Measurements from ENCODE around the gene PKN1.
"Not testable (repeated sequence)": the region's sequence is repeated elsewhere in the genome, so short reads cannot be mapped to it uniquely, and the experiment has no call there.

The PKN1 gene

GRCh38 chr19:14428882-14429416 is 4.2 kb upstream of the PKN1 start:
- DNase-seq = no peak

DNA sequence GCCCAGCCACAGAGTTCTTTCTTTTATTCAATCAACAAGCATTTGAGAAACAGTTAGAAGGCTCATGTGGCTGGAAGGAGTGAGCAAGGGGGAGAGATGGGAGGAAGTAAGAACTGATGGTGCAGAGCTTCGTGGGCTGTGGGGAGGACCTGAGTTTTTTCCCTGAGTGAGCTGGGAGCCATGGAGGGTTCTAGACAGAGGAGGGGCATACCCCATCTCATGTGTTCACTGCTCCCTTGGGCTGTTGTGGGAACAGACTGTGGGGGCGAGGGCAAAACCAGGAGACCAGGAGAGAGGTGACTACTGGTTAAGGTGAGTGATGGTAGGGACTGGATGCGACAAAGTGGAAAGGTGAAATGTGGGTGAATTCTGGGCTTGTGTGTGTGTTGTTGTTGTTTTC is 2.4 kb upstream of the PKN1 start:
- no peak for DNase-seq

- DNase-seq = peak in 9 of 56 donors; percentile 11 to 72 (median 44)
These were observed 722 bp downstream of the PKN1 start for GRCh38 chr19:14433554-14434501.

DNA sequence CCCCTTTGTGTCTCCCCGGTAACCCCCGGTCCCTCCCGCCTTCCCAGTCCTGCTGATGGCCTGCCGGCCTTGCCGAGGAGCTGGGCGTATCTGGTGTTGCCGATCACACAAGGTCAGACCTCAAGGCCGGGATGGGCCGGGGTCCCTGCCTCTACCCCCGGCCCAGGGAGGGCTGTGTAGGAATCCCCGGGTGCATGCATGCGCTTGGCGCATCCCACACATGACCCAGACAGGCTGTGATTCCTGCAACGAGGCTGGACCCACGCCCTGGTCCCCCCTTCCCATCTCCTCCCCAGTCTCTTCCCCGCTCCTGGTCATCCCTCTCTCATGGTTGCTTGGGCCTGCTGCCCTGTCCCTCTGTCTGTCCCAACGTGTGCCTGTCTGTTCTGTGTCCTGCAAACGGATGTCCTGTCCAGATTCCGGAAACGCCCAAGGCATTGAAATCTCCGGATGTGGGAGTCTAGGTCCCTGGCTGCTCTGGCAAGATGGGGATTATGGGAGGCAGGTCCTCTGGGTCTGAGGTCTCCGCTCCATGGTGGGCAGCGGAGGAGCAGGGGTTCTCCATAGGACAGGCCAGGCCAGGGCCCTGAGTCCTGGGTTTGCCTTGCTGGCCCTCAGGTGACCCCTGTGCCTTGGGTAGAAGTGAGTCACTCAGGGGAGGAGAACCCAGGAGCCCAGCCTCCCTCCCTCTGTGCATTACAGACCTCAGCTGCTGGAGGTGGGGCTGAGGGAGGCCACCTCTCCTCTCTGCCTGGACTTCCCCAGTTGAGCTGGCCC is 1.6 kb downstream of the PKN1 start:
- DNase-seq = peak in 1 of 56 donors; percentile 12

DNA sequence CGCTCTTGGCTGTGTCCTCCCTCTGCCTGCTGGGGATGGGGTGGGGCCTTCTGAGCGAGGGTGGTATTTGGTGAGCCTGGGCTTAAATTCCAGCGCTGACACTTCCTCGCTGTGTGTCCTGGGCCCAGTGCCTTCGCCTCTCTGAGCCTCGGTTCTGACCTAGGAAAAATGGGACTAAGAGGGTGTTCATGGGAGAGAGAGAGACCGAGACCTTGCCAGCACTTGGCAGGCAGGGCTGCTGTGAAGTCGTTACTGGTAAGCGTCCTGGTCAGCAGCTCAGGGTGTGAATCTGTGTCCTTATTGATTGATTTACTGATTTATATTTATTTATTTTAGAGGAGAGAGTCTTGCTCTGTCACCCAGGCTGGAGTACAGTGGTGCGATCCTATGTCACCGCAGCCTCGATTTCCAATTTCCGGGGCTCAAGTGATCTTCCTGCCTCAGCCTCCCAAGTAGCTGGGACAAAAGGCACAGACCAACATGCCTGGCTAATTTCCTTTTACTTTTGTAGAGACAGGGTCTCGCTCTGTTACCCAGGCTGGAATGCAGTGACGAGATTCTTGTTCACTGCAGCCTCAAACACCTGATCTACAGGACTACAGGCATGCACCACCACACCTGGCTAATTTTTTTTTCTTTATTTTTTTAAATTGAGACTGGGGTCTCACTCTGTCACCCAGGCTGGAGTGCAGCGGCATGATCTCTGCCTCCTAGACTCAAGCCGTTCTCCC is 2.4 kb downstream of the PKN1 start:
- DNase-seq = no peak

DNA sequence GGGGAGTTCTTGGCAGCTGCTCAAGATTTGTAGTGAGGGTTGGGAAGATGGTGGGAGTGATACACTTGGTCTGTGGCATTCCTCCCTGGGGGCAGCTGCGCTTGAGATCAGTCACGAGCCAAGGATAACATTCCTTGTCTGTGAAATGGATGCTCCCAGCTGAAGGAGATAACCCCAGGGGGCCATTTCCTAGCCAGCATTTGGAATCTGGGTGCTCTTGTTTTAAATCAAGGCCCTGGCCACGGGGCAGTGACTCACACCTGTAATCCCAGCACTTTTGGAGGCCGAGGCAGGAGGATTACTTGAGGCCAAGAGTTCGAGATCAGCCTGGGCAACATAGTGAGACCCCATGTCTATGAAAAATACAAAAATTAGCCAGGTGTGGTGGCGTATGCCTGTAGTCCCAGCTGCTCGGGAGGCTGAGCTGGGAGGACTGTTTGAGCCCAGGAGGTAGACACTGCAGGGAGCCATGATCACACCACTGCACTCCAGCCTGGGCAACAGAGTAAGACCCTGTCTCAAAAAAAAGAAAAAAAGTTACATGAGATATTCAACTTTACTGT is 4.6 kb downstream of the PKN1 start:
- DNase-seq = no peak

DNA sequence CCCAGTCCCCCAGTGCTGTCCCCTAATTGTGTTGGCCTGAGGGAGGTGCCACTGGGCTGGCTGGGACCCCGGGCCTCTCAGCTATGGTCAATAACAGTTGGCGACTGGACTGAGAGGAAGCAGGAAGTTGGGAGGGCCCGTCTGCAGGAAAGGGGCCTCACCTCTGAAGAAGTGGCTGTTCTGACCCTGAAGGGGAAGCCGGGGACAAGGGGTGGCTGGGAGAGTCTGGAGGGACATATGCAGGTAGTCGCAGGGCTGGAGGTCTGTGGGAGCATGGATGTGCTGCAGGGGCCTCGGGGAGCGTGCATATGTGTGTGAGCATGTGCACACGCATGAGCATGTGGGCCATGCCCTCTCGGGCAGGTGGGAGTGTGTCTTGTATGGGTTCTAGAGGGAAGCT is 5.9 kb downstream of the PKN1 start:
- DNase-seq = no peak

DNA sequence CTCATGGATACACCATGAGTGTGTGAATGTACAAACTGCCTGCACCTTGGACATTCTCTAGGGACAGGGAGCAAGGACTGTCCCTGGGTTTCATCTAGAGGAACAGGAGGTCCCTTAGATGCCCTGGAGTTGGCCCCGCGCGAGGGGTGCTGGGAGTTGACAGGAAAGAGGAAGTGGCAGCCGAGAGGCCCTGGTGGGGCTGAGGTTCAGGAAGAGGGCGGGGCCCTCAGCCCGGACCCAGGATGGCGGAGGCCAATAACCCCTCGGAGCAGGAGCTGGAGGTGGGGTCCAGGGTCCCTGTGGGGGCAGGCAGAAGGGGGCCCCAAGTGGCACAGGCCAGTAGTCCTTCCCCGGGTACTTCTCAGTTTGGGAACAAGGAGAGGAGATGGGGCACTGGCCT is 6.9 kb downstream of the PKN1 start:
- peak in 27 of 56 donors; percentile 4 to 59 (median 19) for DNase-seq

DNA sequence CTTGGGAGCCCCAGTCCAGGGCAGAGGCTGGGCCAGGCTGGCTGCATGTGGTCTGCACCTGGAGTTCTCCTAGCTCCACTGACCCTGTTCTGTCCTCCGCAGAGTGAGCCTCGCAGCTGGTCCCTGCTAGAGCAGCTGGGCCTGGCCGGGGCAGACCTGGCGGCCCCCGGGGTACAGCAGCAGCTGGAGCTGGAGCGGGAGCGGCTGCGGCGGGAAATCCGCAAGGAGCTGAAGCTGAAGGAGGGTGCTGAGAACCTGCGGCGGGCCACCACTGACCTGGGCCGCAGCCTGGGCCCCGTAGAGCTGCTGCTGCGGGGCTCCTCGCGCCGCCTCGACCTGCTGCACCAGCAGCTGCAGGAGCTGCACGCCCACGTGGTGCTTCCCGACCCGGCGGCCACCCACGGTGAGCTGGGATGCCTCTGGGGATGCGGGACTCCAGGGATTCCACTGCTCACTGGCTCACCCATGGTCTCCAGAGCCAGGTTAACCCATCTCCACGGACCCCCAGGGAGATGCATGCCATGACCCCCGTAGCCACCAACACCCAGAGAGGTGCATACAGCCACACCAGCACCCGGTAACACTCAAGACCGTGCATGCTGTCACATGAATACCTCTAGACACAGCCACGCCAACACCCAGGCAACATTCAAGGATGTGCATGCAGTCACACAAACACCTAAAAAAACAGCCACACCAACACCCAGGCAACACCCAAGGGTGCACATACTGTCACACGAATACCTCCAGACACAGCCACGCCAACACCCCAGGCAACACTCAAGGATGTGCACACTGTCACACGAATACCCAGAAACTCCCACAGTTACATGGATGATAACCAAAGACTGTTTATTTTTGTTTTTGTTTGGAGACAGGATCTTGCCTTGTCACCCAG is 8.2 kb downstream of the PKN1 start:
- no peak for DNase-seq

DNA sequence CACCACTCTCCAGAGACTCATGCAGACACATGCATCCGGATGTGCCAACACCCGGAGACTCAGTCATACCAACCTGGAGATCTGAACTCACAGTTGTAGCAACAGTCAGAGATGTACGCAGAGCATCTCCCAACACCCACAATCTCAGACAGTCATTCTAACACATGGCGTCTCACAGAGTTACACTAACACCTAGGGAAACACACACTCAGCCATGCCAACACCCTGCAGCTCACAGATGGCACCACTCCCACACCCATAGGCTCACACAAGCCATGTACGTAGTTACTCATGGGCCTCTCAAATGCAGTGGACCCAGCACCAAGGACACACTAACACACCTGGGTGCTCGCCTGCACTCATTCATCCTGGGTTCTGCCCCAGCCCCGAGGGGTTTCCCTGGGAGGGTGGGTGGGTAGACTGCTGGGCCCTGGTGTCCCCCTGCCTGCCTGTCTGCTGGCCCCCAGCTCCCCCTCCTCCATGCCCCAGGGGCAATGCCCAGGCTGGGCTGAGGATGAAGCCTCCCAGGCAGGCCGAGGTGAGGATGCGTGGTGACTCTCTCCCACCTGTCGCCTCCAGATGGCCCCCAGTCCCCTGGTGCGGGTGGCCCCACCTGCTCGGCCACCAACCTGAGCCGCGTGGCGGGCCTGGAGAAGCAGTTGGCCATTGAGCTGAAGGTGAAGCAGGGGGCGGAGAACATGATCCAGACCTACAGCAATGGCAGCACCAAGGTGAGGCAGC is 10.0 kb downstream of the PKN1 start:
- peak in 13 of 56 donors; percentile 11 to 39 (median 21) for DNase-seq

DNA sequence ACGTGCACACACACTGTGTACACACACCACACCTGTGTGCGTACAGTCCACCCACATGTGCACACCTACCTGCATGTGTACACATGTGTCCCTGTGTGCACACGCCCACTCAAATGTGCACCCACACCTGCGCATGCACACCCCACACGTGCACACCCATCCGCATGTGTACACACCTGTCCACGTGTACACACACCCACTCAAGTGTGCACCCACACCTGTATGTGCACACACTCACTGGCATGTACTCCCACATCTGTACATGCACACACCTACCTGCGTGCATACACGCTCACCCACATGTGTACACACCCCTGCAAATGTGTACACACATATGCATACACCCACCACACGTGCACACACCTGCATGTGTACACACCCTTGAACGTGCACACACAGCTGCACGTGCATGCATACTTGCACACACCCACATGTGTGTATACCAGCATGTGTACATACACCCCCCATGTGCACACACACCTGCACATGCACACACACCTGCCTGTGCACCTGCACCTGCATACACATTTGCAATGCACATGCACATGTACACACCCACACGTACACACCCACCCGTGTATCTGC is 10.6 kb downstream of the PKN1 start:
- no peak for DNase-seq

DNA sequence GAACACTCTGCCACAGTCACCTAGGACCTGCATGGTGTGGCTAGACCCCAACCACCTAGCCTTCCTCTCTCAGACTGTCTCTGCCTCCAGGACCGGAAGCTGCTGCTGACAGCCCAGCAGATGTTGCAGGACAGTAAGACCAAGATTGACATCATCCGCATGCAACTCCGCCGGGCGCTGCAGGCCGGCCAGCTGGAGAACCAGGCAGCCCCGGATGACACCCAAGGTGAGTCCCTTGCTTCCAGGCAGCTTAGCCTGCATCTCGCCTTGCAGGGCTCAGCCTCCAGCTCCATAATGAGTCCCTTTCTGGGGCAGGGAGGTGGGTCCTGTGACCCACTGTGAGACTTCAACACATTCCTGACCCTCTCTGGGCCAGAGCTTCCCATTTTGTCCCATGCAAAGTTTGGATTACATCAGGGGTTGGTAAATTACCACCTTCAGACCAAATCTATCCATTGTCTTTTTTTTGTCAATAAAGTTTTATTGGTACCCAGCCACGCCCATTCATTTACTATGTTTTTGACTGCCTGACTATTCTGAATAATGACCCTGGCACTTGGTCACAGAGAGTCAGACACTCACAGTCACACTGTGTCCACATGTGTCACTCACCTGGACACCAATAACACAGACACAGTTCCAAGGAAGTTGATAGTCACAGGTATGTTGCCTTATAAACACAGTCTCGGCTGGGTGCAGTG is 13.4 kb downstream of the PKN1 start:
- DNase-seq = no peak

DNA sequence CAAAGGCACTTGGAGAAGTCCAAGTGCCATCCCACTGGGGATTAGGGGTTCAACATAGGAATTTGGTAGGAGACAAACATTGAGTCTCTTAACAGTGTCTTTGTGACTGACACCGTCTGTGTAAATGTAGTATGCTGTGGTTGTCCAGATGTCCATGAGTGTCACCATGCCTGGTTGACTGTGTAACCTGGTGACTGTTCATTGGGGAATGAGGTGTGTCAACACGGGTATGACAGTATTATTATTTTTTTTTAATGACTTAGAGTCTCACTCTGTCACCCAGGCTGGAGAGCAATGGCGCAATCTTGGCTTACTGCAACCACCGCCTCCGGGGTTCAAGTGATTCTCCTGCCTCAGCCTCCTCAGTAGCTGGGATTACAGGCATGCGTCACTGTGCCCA is 16.2 kb downstream of the PKN1 start:
- no peak for DNase-seq

- DNase-seq = peak in 2 of 56 donors; percentile 19 to 57
These were observed 17.2 kb downstream of the PKN1 start for GRCh38 chr19:14450168-14450874.

DNA sequence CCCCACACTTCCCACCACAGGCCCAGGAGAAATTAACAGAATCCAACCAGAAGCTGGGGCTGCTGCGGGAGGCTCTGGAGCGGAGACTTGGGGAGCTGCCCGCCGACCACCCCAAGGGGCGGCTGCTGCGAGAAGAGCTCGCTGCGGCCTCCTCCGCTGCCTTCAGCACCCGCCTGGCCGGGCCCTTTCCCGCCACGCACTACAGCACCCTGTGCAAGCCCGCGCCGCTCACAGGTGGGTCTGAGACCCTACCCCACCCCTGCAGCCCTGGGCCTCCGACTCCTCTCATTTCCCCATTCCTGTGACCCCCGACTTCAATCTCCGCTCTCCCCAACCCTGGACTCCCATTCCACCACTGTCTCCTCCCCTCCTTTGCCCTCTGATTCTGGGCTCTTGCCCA is 17.8 kb downstream of the PKN1 start:
- no peak for DNase-seq

- DNase-seq = not testable (repeated sequence)
These were observed 19.2 kb downstream of the PKN1 start for GRCh38 chr19:14452303-14452702.

- DNase-seq = no peak
These were observed 26.6 kb downstream of the PKN1 start for GRCh38 chr19:14459703-14460102.

- DNase-seq = no peak
These were observed 27.8 kb downstream of the PKN1 start for GRCh38 chr19:14460935-14461334.

All from amygdala (tissue), 56 donors.